IMR-90 (cell line): ENCODE measurements around the gene HSPA12A.

Experiments
- BHLHE40 ChIP-seq: fragments of 150-350 bp; IDR thresholded peaks from 2 replicates; pipeline ENCODE4 v1.6.1; 2016; ENCODE audit warnings: mild to moderate bottlenecking, low read depth, low read length
- CEBPB ChIP-seq: IDR thresholded peaks from 2 replicates; pipeline ENCODE4 v1.6.1; 2012; ENCODE audit warnings: low read depth, low read length, improper control_type of control experiment
- FOS ChIP-seq: fragments of 150-350 bp; IDR thresholded peaks from 2 replicates; pipeline ENCODE4 v1.6.1; 2016; ENCODE audit warnings: low read depth, low read length
- MXI1 ChIP-seq: IDR thresholded peaks from 2 replicates; pipeline ENCODE4 v1.6.1; 2012; ENCODE audit warnings: low read depth, mild to moderate bottlenecking, low read length, moderate library complexity, borderline replicate concordance
- NFE2L2 ChIP-seq: fragments of 150-350 bp; IDR thresholded peaks from 2 replicates; pipeline ENCODE4 v1.6.1; 2016; ENCODE audit warnings: low read depth, mild to moderate bottlenecking, low read length
- POLR2A ChIP-seq: IDR thresholded peaks from 2 replicates; pipeline ENCODE4 v1.6.1; 2012; ENCODE audit warnings: mild to moderate bottlenecking, low read depth, low read length
- RAD21 ChIP-seq: IDR thresholded peaks from 2 replicates; pipeline ENCODE4 v1.6.1; 2012; ENCODE audit warnings: low read length, improper control_type of control experiment
- RFX5 ChIP-seq: IDR thresholded peaks from 2 replicates; pipeline ENCODE4 v1.8.0; 2012; ENCODE audit warnings: low read depth, mild to moderate bottlenecking, low read length, moderate library complexity
- SMC3 ChIP-seq: fragments of 150-350 bp; IDR thresholded peaks from 2 replicates; pipeline ENCODE4 v1.6.1; 2016; ENCODE audit warnings: low read depth, mild to moderate bottlenecking, antibody characterized with exemption, low read length, moderate library complexity
- TF ChIP-seq, protein P1 (sequence below): conservative IDR thresholded peaks from 2 replicates; pipeline ENCODE4 v1.5.1; 2012; ENCODE audit warnings: mild to moderate bottlenecking, low read depth, low read length, improper control_type of control experiment
- TF ChIP-seq, protein P2 (sequence below): fragments of 150-350 bp; IDR thresholded peaks from 2 replicates; pipeline ENCODE4 v1.6.1; 2016; ENCODE audit warnings: low read depth, mild to moderate bottlenecking, low read length, moderate library complexity, borderline replicate concordance

DNA sequence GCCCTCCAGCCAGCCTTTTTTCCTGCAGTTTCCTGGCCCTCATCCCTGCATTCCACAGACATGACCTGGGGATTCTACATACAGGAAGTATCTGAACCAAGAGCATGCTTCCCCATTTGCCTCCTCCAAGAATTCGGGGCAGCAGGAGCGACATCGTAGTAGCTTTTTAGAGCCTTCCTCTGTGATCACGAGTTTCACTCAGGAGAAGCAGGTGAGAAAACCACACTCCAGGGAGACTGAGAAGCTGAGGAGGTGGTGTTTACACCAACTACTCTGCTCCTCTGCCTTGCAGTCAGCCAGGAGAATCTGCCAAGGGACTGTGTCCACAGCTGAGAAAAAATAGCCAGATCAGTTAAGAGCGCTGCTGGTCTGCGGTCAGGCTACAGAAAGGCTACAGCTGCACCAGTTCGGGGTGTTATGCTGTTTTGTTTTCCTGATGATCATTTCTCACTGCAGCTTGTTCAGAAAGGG lies 54.1 kb downstream of the HSPA12A start:
- TF ChIP-seq, protein P1, sequence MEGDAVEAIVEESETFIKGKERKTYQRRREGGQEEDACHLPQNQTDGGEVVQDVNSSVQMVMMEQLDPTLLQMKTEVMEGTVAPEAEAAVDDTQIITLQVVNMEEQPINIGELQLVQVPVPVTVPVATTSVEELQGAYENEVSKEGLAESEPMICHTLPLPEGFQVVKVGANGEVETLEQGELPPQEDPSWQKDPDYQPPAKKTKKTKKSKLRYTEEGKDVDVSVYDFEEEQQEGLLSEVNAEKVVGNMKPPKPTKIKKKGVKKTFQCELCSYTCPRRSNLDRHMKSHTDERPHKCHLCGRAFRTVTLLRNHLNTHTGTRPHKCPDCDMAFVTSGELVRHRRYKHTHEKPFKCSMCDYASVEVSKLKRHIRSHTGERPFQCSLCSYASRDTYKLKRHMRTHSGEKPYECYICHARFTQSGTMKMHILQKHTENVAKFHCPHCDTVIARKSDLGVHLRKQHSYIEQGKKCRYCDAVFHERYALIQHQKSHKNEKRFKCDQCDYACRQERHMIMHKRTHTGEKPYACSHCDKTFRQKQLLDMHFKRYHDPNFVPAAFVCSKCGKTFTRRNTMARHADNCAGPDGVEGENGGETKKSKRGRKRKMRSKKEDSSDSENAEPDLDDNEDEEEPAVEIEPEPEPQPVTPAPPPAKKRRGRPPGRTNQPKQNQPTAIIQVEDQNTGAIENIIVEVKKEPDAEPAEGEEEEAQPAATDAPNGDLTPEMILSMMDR: no peak
- TF ChIP-seq POLR2A (no peak), CEBPB (no peak), SMC3 (no peak), BHLHE40 (no peak), RAD21 (no peak), FOS (no peak), RFX5 (no peak), NFE2L2 (no peak), MXI1 (no peak; the same call in 1 of the 2 replicates)
- TF ChIP-seq, protein P2, sequence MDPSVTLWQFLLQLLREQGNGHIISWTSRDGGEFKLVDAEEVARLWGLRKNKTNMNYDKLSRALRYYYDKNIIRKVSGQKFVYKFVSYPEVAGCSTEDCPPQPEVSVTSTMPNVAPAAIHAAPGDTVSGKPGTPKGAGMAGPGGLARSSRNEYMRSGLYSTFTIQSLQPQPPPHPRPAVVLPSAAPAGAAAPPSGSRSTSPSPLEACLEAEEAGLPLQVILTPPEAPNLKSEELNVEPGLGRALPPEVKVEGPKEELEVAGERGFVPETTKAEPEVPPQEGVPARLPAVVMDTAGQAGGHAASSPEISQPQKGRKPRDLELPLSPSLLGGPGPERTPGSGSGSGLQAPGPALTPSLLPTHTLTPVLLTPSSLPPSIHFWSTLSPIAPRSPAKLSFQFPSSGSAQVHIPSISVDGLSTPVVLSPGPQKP: no peak
